ENCODE data around the gene DBT. TPM values are rescaled to one million over a fixed set of nuclear protein-coding genes. Genes with fewer than 3 reads are reported as not detected.

Gene DBT
- total RNA-seq, 2 experiments from 2014 or later = 3.3 to 11.4 TPM

DNA sequence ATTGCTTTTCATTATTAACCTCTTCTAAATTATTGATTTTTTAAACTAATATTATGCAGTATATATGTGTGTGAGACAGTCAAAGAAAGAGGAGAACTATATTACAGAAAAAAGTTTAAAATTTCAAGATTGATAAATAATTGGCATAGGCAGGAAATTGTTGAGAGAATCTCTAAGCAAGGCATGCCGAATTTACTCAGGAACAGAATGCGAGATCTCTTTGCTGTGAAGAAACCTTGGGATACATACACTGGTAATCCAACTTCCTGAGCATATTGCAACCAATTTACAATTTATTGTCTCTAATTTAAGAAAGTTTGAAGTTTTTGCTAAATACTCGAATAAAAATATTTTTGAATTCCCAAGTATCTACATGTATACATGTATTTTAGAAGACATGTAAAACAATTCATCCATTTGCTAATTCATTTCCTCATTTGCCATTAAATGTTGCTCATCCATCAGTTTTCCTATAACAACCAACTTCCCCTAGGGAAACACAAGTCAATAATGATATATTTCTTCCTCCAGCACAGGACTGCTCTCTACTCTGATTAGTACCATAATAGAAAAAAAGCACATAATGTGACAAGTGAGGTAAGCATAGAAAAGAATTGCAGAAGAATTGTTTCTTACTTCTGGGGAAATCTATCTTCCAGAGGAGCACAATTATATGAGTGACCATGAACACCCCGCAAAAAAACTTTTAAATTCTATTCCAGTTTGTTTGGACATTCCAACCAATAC, 72.2 kb downstream of the DBT start:
- Histone ChIP-seq H2AFZ (ENCODE audit: low read length) (no peak overlapping the region), H3K79me2 (ENCODE audit: insufficient read depth, low read depth, low read length) (no peaks in the 10 kb centered on the region), H3K4me2 (ENCODE audit: low read length) (no peak overlapping the region), H3K36me3 (ENCODE audit: insufficient read depth, low read length) (no peaks in the 10 kb centered on the region), H3K4me1 (ENCODE audit: insufficient read depth, low read length, poor library complexity, severe bottlenecking) (no peaks in the 10 kb centered on the region), H3K27ac (ENCODE audit: low read depth, low read length, poor library complexity, severe bottlenecking) (no peak overlapping the region), H4K20me1 (ENCODE audit: insufficient read depth, low read length) (no peaks in the 10 kb centered on the region), H3K4me3 (ENCODE audit: low read depth, low read length, poor library complexity, severe bottlenecking) (no peak overlapping the region), H3K9me3 (ENCODE audit: low read length) (no peaks in the 10 kb centered on the region), H3K9me2 (ENCODE audit: insufficient read depth, low read length) (no peaks in the 10 kb centered on the region)
- CTCF ChIA-PET (ENCODE audit: unreplicated experiment) = no interaction called here
- POLR2A ChIA-PET = interaction anchor here (0.6 to 1.2 kb wide), 2 partner anchors 9 to 174 kb away, joined by 3 to 4 read pairs; no protein-coding TSS in a partner anchor
- BruUV-seq (replicated peaks) = no TSS peak
- no peak for DNase-seq (ENCODE audit: low spot score)
- TF ChIP-seq, protein P1, sequence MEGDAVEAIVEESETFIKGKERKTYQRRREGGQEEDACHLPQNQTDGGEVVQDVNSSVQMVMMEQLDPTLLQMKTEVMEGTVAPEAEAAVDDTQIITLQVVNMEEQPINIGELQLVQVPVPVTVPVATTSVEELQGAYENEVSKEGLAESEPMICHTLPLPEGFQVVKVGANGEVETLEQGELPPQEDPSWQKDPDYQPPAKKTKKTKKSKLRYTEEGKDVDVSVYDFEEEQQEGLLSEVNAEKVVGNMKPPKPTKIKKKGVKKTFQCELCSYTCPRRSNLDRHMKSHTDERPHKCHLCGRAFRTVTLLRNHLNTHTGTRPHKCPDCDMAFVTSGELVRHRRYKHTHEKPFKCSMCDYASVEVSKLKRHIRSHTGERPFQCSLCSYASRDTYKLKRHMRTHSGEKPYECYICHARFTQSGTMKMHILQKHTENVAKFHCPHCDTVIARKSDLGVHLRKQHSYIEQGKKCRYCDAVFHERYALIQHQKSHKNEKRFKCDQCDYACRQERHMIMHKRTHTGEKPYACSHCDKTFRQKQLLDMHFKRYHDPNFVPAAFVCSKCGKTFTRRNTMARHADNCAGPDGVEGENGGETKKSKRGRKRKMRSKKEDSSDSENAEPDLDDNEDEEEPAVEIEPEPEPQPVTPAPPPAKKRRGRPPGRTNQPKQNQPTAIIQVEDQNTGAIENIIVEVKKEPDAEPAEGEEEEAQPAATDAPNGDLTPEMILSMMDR (conservative IDR thresholded peaks at IDR 0.05; ENCODE audit: low read length) = no peak
- no peak for TF ChIP-seq EZH2phosphoT487 (IDR thresholded peaks at IDR 0.05; ENCODE audit: borderline replicate concordance, low read depth, low read length)
- intact Hi-C loops (cut with micrococcal nuclease; ENCODE audit: unreplicated experiment) = no loop called here

DNA sequence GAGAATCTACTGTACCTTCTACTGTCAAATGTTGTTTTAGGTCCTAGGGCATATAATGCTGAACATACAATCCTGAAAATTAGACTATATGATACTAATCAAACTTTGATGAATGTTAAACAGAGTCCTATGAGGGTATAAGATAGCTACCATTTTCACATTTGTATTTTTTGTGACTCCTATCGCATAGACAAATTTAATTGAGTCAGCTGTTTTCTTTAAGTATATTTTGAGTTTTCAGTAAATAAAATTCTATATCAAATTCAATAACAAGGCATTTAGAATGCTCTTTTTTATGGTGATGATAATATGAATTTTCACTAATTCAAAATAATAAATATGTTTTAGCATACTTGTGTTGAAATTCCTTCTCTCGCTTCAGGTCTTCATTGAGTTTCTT, 81.6 kb downstream of the DBT start:
- no peak overlapping the region for H3K4me2 ChIP-seq (ENCODE audit: low read length)
- no peak overlapping the region for H3K27ac ChIP-seq (ENCODE audit: low read depth, low read length, poor library complexity, severe bottlenecking)
- ChIA-PET POLR2A (interaction anchor here (0.6 to 1.5 kb wide), 5 partner anchors 9 to 318 kb away, joined by 3 to 5 read pairs (median 4); partner anchors contain the start of gene AGL), CTCF (ENCODE audit: unreplicated experiment) (no interaction called here)
- intact Hi-C loops (cut with micrococcal nuclease; ENCODE audit: unreplicated experiment) = no loop called here
- DNase-seq (ENCODE audit: low spot score) = no peak
- H3K36me3 ChIP-seq (ENCODE audit: insufficient read depth, low read length) = no peaks in the 10 kb centered on the region
- no peaks in the 10 kb centered on the region for H3K79me2 ChIP-seq (ENCODE audit: insufficient read depth, low read depth, low read length)
- H3K4me3 ChIP-seq (ENCODE audit: low read depth, low read length, poor library complexity, severe bottlenecking) = no peak overlapping the region
- H3K9me2 ChIP-seq (ENCODE audit: insufficient read depth, low read length) = no peaks in the 10 kb centered on the region
- H3K9me3 ChIP-seq (ENCODE audit: low read length) = no peaks in the 10 kb centered on the region
- H3K4me1 ChIP-seq (ENCODE audit: insufficient read depth, low read length, poor library complexity, severe bottlenecking) = no peaks in the 10 kb centered on the region
- H2AFZ ChIP-seq (ENCODE audit: low read length) = no peak overlapping the region
- TF ChIP-seq EZH2phosphoT487 (IDR thresholded peaks at IDR 0.05; ENCODE audit: borderline replicate concordance, low read depth, low read length) = no peak
- TF ChIP-seq, protein P1 (conservative IDR thresholded peaks at IDR 0.05; ENCODE audit: low read length) = no peak
- no TSS peak for BruUV-seq (replicated peaks)
- no peaks in the 10 kb centered on the region for H4K20me1 ChIP-seq (ENCODE audit: insufficient read depth, low read length)

DNA sequence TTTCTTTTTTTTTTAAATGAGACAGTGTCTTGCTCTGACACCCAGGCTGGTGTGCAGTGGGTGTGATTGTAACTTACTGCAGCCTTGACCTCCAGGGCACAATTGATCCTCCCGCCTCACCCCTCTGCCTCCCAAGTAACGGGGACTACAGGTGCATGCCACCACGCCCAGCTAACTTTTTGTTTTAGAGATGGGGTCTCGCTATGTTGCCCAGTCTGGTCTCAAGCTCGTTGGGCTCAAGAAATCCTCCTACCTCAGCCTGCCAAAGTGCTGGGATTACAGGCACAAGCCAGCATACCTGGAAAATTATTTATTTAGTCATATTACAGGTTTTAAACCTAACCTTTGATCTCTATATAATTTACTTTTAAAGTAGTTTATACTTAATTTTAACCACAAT, 84.9 kb downstream of the DBT start:
- TF ChIP-seq EZH2phosphoT487 (IDR thresholded peaks at IDR 0.05; ENCODE audit: borderline replicate concordance, low read depth, low read length) = no peak
- TF ChIP-seq, protein P1 (conservative IDR thresholded peaks at IDR 0.05; ENCODE audit: low read length) = no peak
- ChIA-PET POLR2A (interaction anchor here (1.4 kb wide), 1 partner anchor 11 kb away, joined by 3 read pairs; no protein-coding TSS in a partner anchor), CTCF (ENCODE audit: unreplicated experiment) (no interaction called here)
- Histone ChIP-seq H3K36me3 (ENCODE audit: insufficient read depth, low read length) (no peaks in the 10 kb centered on the region), H3K79me2 (ENCODE audit: insufficient read depth, low read depth, low read length) (no peaks in the 10 kb centered on the region), H3K4me2 (ENCODE audit: low read length) (no peak overlapping the region), H3K9me2 (ENCODE audit: insufficient read depth, low read length) (no peaks in the 10 kb centered on the region), H3K4me3 (ENCODE audit: low read depth, low read length, poor library complexity, severe bottlenecking) (no peak overlapping the region), H3K4me1 (ENCODE audit: insufficient read depth, low read length, poor library complexity, severe bottlenecking) (no peaks in the 10 kb centered on the region), H3K9me3 (ENCODE audit: low read length) (no peaks in the 10 kb centered on the region), H3K27ac (ENCODE audit: low read depth, low read length, poor library complexity, severe bottlenecking) (no peak overlapping the region), H2AFZ (ENCODE audit: low read length) (no peak overlapping the region), H4K20me1 (ENCODE audit: insufficient read depth, low read length) (no peaks in the 10 kb centered on the region)
- intact Hi-C loops (cut with micrococcal nuclease; ENCODE audit: unreplicated experiment) = no loop called here
- no TSS peak for BruUV-seq (replicated peaks)
- no peak for DNase-seq (ENCODE audit: low spot score)

Measured in OCI-LY7 (cell line).